ENCODE results near the gene CCR3.
"Not testable (repeated sequence)": the region's sequence is repeated elsewhere in the genome, so short reads cannot be mapped to it uniquely, and the experiment has no call there.

CCR3 gene

DNA sequence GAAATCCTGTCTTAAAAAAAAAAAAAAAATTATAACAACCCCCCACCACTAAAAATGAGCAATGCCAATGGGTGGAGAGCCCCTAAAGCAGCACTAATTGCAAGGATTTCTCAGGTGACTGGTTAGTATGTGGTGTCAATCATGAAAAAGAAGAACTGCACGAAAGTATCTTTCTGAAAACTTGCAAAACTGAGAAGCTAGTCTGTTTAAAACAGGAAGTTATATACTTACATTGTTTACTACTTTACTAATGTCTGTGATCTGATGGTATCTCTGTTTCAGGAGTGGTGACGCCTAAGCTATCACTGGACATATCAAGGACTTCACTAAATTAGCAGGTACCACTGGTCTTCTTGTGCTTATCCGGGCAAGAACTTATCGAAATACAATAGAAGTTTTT is at the start of gene CCR3:
Gene CCR3 (plus strand): TSS at position 341 of the 400 bp plus-strand sequence. CDS start 22,699 bp downstream, outside the sequence.
- in situ Hi-C loops (cut with HindIII; ENCODE audit: low sequenced_read_pairs): no loop called here

DNA sequence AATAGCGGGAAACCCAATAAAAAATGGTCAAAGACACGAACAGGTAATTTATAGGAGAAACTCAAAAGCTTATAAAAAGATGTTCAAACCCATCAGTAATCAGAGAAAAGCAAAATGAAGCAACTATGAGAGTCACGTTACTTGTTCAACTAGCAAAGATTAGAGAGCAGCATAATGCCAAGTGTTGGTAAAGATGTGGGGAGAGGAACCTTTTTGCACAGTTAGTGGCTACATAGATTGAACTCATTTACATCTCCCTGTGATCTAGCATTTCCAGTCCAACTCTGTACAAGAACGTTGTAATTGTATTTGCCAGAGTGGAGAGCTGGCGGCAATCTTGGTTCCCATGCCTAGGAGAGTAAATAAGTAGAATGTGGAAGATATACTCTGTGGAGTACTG is 49.3 kb upstream of the CCR3 start:
- in situ Hi-C loops (cut with HindIII; ENCODE audit: low sequenced_read_pairs): loop anchor here (5.0 kb wide), 1 partner anchor 71 kb away; no protein-coding TSS in a partner anchor

DNA sequence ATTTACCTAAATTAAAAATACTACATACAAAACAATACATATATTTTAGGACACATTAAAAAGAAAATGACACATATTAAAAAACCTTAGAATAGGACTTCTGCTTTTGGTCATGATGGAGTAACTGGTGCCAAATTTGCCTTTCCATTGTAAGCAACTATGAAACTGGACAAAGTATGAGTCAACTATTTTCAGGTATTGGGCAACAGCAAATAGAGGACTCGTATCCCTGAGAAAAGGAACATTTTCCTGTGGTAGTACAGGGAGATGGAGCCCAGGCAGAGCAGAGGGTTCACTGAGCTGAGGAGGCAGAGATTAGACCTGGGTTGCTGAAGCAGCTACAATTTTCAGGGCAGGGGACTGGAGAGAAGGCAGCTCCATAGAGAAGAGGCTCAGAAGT is 48.8 kb upstream of the CCR3 start:
- in situ Hi-C loops (cut with HindIII; ENCODE audit: low sequenced_read_pairs): loop anchor here (5.0 kb wide), 1 partner anchor 71 kb away; no protein-coding TSS in a partner anchor

DNA sequence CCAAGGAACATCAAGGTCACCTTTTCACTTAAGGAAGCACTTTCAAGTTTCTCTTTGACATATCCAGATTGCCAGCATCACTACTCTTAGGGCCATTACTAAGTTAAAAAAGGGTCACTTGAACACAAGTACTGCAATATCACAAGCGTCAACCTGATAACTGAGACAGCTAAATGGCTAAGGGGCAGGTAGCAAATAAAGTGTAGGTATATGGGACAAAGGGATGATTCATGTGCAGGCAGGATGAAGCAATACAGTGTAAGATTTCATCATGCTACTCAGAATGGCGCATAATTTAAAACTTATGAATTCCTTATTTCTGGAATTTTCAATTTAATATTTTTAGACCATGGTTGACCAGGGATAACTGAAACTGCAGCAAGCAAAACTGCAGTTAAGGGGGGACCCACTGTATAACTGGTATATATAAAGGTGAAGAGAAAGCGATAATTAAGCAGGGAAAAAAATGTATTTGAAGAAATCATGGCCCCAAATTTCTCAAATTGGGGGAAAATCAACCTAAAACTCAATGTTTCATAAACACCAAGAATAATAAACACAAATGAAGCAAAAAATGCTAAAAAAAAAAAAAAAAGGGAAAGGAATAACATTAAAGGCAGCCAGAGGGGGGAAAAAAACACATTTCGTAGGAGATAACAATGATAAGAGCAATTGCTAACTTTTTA is 47.2 kb upstream of the CCR3 start:
- in situ Hi-C loops (cut with HindIII; ENCODE audit: low sequenced_read_pairs): loop anchor here (5.0 kb wide), 1 partner anchor 73 kb away; no protein-coding TSS in a partner anchor

- in situ Hi-C loops (cut with HindIII; ENCODE audit: low sequenced_read_pairs): no loop called here
Measured at GRCh38 chr3:46196261-46196957, 45.9 kb upstream of the CCR3 start.

- in situ Hi-C loops (cut with HindIII; ENCODE audit: low sequenced_read_pairs): no loop called here
Measured at GRCh38 chr3:46200211-46200610, 42.0 kb upstream of the CCR3 start.

- in situ Hi-C loops (cut with HindIII; ENCODE audit: low sequenced_read_pairs): no loop called here
Measured at GRCh38 chr3:46200790-46201189, 41.5 kb upstream of the CCR3 start.

GRCh38 chr3:46202535-46202934 is 39.7 kb upstream of the CCR3 start:
- in situ Hi-C loops (cut with HindIII; ENCODE audit: low sequenced_read_pairs): no loop called here

GRCh38 chr3:46203681-46204080 is 38.6 kb upstream of the CCR3 start:
- in situ Hi-C loops (cut with HindIII; ENCODE audit: low sequenced_read_pairs): no loop called here

DNA sequence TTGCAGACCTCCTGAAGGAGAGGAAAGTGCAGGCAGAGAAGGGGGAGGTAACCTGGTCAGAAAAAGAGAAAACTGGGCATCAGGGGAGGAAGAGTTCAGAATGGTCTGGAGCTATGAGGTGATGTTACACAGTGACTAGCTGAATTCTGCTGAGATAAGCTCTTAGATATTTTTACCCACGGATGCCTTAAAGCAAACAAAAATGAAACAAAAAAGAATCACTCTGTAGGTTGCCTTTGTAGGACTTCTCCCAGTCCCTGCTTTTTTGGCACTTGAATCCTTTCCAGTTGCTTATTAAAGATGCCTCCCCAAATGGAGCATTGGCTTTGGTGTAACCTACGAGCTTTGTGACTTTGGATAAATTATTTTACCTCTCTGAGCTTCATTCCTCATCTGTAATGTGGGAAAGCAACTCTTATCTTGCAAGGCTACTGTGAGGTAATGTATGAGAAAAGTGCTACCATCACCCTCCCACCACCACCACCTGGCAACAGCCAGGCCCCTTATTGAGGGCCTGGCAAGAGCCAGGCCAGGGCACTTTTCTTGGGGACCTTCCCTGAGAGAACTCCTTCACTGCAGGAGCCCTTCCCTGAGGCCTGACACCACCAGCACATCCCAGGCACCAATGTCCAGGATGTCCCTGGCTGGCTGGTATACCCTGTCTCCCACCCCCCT is 36.8 kb upstream of the CCR3 start:
- in situ Hi-C loops (cut with HindIII; ENCODE audit: low sequenced_read_pairs): no loop called here

DNA sequence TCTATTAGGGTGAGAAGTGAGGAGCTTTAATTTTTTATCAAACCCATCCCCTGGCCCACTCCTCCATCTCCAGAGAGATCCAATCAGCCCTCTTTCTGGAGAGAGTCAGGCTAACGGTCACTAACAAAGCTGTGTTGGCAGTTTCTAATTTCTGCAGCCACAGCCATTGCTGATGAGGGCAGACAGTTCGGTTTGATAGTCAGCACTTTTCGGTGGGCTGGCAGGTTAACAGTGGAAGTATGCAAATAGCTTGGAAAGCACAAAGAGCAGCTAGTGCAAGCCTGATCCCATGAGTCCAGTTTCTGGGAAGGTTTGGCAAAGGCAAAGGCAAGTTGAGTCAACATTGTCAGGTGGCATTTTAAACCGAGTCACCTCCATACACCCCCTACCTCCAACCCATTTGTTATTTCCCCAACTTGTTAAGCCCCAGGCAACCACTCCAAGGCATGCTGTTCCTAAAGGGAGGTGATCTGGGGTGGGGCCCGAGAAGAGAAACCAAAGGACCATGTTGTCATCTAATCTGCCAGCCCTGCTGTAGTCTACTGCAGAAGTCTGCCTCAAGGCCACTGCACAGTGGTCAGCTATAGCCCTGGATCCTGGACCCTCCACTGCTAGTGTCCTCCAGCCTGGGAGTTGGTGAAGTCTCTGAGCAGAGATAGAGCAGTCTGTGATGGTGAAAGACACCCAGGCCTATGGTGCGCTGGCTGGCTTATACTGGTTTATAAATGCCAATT is 35.8 kb upstream of the CCR3 start:
- in situ Hi-C loops (cut with HindIII; ENCODE audit: low sequenced_read_pairs): no loop called here

GRCh38 chr3:46207514-46207913 is 34.7 kb upstream of the CCR3 start:
- in situ Hi-C loops (cut with HindIII; ENCODE audit: low sequenced_read_pairs): not testable (repeated sequence)

GRCh38 chr3:46208167-46208704 is 34.0 kb upstream of the CCR3 start, which contains the start of gene CCR1:
CCR1 (minus strand) TSS chr3:46208313; CDS start chr3:46204313, 4,000 bp downstream.
- in situ Hi-C loops (cut with HindIII; ENCODE audit: low sequenced_read_pairs): no loop called here

DNA sequence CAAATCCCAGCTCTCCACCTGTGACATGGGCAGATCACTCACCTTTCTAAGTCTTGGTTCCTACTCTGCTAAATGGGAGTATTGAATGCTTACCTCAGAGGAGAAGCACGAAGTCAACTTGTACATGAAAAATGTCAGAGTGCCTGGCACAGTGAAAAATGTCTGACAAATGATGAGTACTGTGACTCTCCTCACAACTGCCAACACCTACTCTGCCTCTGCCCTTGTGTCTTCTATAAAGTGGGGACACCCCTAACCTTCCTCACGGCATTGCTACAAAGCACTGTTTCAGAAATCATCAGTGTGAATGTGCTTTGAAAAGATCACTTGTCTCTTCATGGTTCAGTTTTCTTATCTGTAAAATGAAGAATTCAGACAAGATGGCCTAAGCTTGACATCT is 33.2 kb upstream of the CCR3 start:
- in situ Hi-C loops (cut with HindIII; ENCODE audit: low sequenced_read_pairs): no loop called here

DNA sequence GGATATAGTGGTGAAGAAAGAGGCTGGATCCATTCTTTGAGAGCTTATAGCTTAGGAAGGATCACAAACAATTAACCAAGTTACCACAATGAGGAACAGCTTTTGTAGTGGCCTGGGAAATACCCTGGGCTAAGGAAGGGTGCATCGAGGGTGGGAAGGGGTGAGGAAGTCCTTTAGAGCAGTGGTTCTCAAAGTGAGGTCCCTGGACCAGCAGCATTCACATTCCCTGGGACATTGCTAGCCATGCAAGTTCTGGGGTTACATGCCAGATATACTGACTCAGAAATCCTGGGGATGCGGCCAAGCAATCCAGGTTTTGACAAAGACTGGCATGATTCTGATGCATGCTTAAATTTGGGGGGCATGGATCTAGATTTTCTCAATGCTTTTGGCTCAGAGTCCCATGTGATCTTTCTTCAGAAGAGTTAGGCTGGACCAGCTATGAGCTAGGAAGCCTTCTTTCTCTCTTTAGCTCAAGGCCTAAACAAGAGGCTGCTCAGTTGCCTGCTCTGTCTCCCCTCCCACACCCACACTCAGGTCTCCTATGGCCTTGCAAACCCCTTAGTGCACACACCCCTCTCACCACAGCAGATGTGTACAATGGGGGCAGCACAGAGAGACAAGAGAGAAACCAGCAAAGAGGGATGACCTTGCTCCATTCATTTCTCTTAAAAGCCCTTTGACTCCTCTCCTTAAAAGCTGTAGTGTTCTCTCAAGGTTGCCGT is 32.4 kb upstream of the CCR3 start:
- in situ Hi-C loops (cut with HindIII; ENCODE audit: low sequenced_read_pairs): no loop called here

- in situ Hi-C loops (cut with HindIII; ENCODE audit: low sequenced_read_pairs): no loop called here
Measured at GRCh38 chr3:46212101-46212500, 30.2 kb upstream of the CCR3 start.

DNA sequence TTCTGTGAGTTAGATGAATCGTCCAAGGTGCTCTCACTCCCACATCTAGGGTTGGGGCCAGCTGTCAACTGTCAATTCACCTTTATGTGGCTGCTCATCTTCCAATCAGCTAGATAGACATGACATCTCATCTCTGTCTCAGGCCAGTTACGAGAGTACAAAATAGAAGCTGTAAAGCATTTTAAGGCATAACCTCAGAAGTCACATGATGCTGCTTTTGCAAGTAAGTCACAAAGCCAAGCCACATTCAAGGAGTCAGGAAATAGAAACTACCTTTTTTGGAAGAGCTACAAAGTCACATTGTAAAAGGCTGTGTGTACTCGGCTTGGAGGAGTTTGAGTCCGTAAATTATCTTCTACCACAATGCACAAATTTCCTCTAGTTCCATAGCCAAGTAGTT is 29.1 kb upstream of the CCR3 start:
- in situ Hi-C loops (cut with HindIII; ENCODE audit: low sequenced_read_pairs): no loop called here

DNA sequence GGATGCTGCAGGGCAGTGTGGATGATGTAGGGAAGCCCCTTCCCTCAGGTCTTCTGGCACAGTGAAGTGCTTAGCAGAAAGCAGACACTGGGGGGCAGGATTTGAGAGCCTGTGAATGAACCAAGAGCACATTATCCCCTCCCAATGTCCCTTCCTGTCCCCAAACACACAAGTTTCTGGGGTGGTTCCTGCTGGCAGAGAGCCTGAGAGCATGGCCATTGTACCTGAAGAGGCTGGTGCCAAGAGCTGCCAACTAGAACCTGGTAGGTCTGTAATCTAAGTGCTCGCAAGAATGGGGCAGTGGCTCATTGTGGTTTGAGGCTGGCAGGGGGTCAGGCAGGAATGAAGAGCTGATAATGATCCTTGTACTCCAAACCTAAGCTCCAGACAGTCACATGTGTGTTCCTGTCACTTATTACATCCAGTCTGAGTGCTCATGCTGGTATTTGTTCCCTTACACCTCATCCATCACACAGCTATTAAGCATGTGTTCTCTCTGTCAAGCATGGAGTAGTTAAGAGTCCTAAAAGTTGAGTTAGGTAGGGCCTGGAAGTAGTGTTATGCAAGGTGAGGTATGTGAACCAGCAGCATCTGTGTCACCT is 27.4 kb upstream of the CCR3 start:
- in situ Hi-C loops (cut with HindIII; ENCODE audit: low sequenced_read_pairs): no loop called here

- in situ Hi-C loops (cut with HindIII; ENCODE audit: low sequenced_read_pairs): no loop called here
Measured at GRCh38 chr3:46215810-46216414, 26.3 kb upstream of the CCR3 start.
